ENCODE results near the gene A1BG. TPM values are rescaled to one million over a fixed set of nuclear protein-coding genes. Genes with fewer than 3 reads are reported as not detected.

A1BG gene
- total RNA-seq, 1 donor: 1.3 TPM

GRCh38 chr19:58355908-58356765, 2.8 kb upstream of the A1BG start:
- no peak for TF ChIP-seq CTCF (IDR thresholded peaks at IDR 0.05; ENCODE audit: insufficient read depth, low read depth, low read length)
- peak; percentile 42 for DNase-seq (ENCODE audit: low read depth)
- peak overlapping the region; percentile 45 for H3K4me3 ChIP-seq (ENCODE audit: low read depth, low read length)

- DNase-seq (ENCODE audit: low read depth): no peak
- TF ChIP-seq CTCF (IDR thresholded peaks at IDR 0.05; ENCODE audit: insufficient read depth, low read depth, low read length): no peak
- H3K4me3 ChIP-seq (ENCODE audit: low read depth, low read length): no peak overlapping the region
Measured at GRCh38 chr19:58355215-58355796, 2.0 kb upstream of the A1BG start.

GRCh38 chr19:58354478-58355030, 1.3 kb upstream of the A1BG start:
- no peak for TF ChIP-seq CTCF (IDR thresholded peaks at IDR 0.05; ENCODE audit: insufficient read depth, low read depth, low read length)
- DNase-seq (ENCODE audit: low read depth): no peak

GRCh38 chr19:58353717-58354477, 605 bp upstream of the A1BG start:
- TF ChIP-seq CTCF (IDR thresholded peaks at IDR 0.05; ENCODE audit: insufficient read depth, low read depth, low read length): no peak
- DNase-seq (ENCODE audit: low read depth): no peak

More at GRCh38 chr19:58354478-58355030, 1.3 kb upstream of the A1BG start:
- no peak overlapping the region for H3K4me3 ChIP-seq (ENCODE audit: low read depth, low read length)

GRCh38 chr19:58351990-58352755, 1.1 kb downstream of the A1BG start:
- no peak overlapping the region for H3K4me3 ChIP-seq (ENCODE audit: low read depth, low read length)
- TF ChIP-seq CTCF (IDR thresholded peaks at IDR 0.05; ENCODE audit: insufficient read depth, low read depth, low read length): no peak
- no peak for DNase-seq (ENCODE audit: low read depth)

More at GRCh38 chr19:58353717-58354477, 605 bp upstream of the A1BG start:
- H3K4me3 ChIP-seq (ENCODE audit: low read depth, low read length): no peak overlapping the region

GRCh38 chr19:58351558-58351878, 1.8 kb downstream of the A1BG start:
- DNase-seq (ENCODE audit: low read depth): no peak
- no peak overlapping the region for H3K4me3 ChIP-seq (ENCODE audit: low read depth, low read length)
- TF ChIP-seq CTCF (IDR thresholded peaks at IDR 0.05; ENCODE audit: insufficient read depth, low read depth, low read length): no peak
